GM12891 (cell line): ENCODE measurements around the gene KLF3.
"Not testable (repeated sequence)": the region's sequence is repeated elsewhere in the genome, so short reads cannot be mapped to it uniquely, and the experiment has no call there.

Experiments used
- DNase-seq: peaks from one replicate; pipeline ENCODE4 v3.0.0; 2011; ENCODE audit warnings: low spot score; ENCODE audit not compliant: insufficient read length
- FAIRE-seq: peaks from 2 replicates; lab custom pipeline; 2011; peaks lifted over from hg19 to GRCh38; lab: Jason Lieb, UNC
- PAX5 ChIP-seq: IDR thresholded peaks from 2 replicates; pipeline ENCODE4 v1.6.1; 2011; ENCODE audit warnings: low read length, moderate library complexity, mild to moderate bottlenecking; ENCODE audit not compliant: insufficient read depth, severe bottlenecking
- POLR2A ChIP-seq: IDR thresholded peaks from 2 replicates; pipeline ENCODE4 v1.6.1; 2011; ENCODE audit warnings: low read depth, low read length, control low read depth
- POLR2AphosphoS5 ChIP-seq: IDR thresholded peaks from 2 replicates; pipeline ENCODE4 v1.6.1; 2011; ENCODE audit warnings: low read depth, low read length, control low read depth
- POU2F2 ChIP-seq: IDR thresholded peaks from 2 replicates; pipeline ENCODE4 v1.6.1; 2011; ENCODE audit warnings: low read depth, mild to moderate bottlenecking, control low read depth, low read length, moderate library complexity
- SPI1 ChIP-seq: IDR thresholded peaks from 2 replicates; pipeline ENCODE4 v1.6.1; 2011; ENCODE audit warnings: low read depth, low read length, control low read depth
- TAF1 ChIP-seq: IDR thresholded peaks from 2 replicates; pipeline ENCODE4 v1.6.1; 2011; ENCODE audit warnings: low read depth, low read length, control low read depth

The KLF3 gene

GRCh38 chr4:38624311-38624710, 39.7 kb upstream of the KLF3 start:
- TF ChIP-seq TAF1 (no peak), POU2F2 (no peak), POLR2AphosphoS5 (no peak), POLR2A (no peak), SPI1 (no peak), PAX5 (no peak)
- DNase-seq: no peak
- FAIRE-seq: no peak

GRCh38 chr4:38625508-38625907, 38.5 kb upstream of the KLF3 start:
- FAIRE-seq (no peak), DNase-seq (no peak)
- TF ChIP-seq POU2F2: no peak

- not testable (repeated sequence) for DNase-seq, FAIRE-seq
These were observed 37.0 kb upstream of the KLF3 start for GRCh38 chr4:38626901-38627444.

GRCh38 chr4:38630519-38630918, 33.5 kb upstream of the KLF3 start:
- FAIRE-seq (no peak), DNase-seq (no peak)
- TF ChIP-seq POLR2AphosphoS5 (no peak), PAX5 (no peak), POU2F2 (no peak), SPI1 (no peak), TAF1 (no peak), POLR2A (no peak)

GRCh38 chr4:38634047-38634759, 29.8 kb upstream of the KLF3 start:
- no peak for FAIRE-seq

GRCh38 chr4:38639242-38639641, 24.8 kb upstream of the KLF3 start:
- TF ChIP-seq POLR2A: no peak
- TF ChIP-seq SPI1: no peak
- no peak for TF ChIP-seq PAX5
- no peak for TF ChIP-seq POLR2AphosphoS5
- TF ChIP-seq TAF1: no peak
- DNase-seq (no peak), FAIRE-seq (no peak)

More at GRCh38 chr4:38634047-38634759, 29.8 kb upstream of the KLF3 start:
- no peak for TF ChIP-seq POLR2A
- TF ChIP-seq POLR2AphosphoS5: no peak
- TF ChIP-seq PAX5: no peak
- TF ChIP-seq SPI1: no peak
- no peak for TF ChIP-seq POU2F2
- no peak for TF ChIP-seq TAF1
- no peak for DNase-seq

- TF ChIP-seq POLR2A (no peak), PAX5 (no peak), TAF1 (no peak), POLR2AphosphoS5 (no peak), SPI1 (no peak), POU2F2 (no peak)
- FAIRE-seq: no peak
These were observed 22.2 kb upstream of the KLF3 start for GRCh38 chr4:38641811-38642210.

GRCh38 chr4:38644201-38644600, 19.8 kb upstream of the KLF3 start:
- DNase-seq (no peak), FAIRE-seq (no peak)
- TF ChIP-seq POU2F2: no peak
- no peak for TF ChIP-seq POLR2A
- no peak for TF ChIP-seq TAF1
- TF ChIP-seq SPI1: no peak
- TF ChIP-seq POLR2AphosphoS5: no peak
- TF ChIP-seq PAX5: no peak

More at GRCh38 chr4:38641811-38642210, 22.2 kb upstream of the KLF3 start:
- no peak for DNase-seq

GRCh38 chr4:38647101-38647819, 16.7 kb upstream of the KLF3 start:
- DNase-seq (no peak), FAIRE-seq (no peak)
- no peak for TF ChIP-seq SPI1
- TF ChIP-seq TAF1: no peak
- no peak for TF ChIP-seq POLR2AphosphoS5
- TF ChIP-seq PAX5: no peak
- no peak for TF ChIP-seq POLR2A
- TF ChIP-seq POU2F2: no peak

GRCh38 chr4:38650133-38650532, 13.9 kb upstream of the KLF3 start:
- TF ChIP-seq POU2F2 (no peak), SPI1 (no peak), POLR2AphosphoS5 (no peak), TAF1 (no peak), POLR2A (no peak), PAX5 (no peak)
- FAIRE-seq (no peak), DNase-seq (no peak)
